A673 (cell line): ENCODE results near the gene IBTK. TPM values are rescaled to one million over a fixed set of nuclear protein-coding genes. Genes with fewer than 3 reads are reported as not detected.

Experiments
- total RNA-seq: library from RNA; stranded (reverse); gene quantifications from 2 replicates; pipeline ENCODE4 v1.2.3, GENCODE V29; 2021

IBTK gene
- total RNA-seq, 1 experiment from 2014 or later = 41.3 TPM

Other genes with a start within 250 kb of the IBTK start
- 66.4 and 67.1 TPM in 2 replicates for gene TPBG, start 116.1 kb upstream of the IBTK start, total RNA-seq